GM19397 (cell line): ENCODE measurements around the gene SEMA4C.
"Not testable (repeated sequence)": the region's sequence is repeated elsewhere in the genome, so short reads cannot be mapped to it uniquely, and the experiment has no call there.

ENCODE experiments used
- ATAC-seq: cut with Tn5 transposase; IDR thresholded peaks from one replicate; pipeline ENCODE4 v1.9.1; 2021; ENCODE audit warnings: mild to moderate bottlenecking, moderate library complexity; ENCODE audit not compliant: unreplicated experiment

SEMA4C gene

GRCh38 chr2:96898135-96898505, 28.2 kb upstream of the SEMA4C start:
- no peak for ATAC-seq

DNA sequence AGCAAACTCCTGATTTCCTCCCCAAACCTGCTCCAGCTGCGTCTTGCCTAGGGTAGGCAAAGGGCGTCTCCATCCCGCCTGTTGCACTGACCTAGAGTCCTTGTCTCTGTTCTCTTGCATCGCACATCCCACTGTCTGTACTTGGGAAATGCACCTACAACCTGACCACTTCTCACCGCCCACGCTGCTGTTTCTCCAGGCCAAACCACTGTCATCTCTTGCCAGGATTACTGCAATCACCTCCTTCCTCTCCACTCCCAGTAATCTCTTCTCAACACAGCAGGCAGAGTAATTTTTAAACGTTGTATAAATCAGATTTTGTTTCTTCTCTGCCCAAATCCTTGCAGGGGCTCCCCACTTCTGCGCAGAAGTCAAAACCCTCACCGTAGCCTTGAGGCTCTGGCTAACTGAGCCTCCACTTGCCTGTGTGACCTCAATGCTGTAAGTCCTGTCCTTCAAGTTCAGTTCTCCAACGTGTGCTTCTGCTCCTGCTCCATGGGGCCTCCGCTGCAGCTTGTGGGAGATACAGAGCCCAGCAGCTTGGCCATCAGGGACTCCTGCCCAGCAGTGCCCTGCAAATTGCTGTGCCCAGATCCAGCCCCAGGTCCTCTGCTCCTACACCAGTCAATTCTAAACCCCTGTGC, 27.7 kb upstream of the SEMA4C start:
- no peak for ATAC-seq

DNA sequence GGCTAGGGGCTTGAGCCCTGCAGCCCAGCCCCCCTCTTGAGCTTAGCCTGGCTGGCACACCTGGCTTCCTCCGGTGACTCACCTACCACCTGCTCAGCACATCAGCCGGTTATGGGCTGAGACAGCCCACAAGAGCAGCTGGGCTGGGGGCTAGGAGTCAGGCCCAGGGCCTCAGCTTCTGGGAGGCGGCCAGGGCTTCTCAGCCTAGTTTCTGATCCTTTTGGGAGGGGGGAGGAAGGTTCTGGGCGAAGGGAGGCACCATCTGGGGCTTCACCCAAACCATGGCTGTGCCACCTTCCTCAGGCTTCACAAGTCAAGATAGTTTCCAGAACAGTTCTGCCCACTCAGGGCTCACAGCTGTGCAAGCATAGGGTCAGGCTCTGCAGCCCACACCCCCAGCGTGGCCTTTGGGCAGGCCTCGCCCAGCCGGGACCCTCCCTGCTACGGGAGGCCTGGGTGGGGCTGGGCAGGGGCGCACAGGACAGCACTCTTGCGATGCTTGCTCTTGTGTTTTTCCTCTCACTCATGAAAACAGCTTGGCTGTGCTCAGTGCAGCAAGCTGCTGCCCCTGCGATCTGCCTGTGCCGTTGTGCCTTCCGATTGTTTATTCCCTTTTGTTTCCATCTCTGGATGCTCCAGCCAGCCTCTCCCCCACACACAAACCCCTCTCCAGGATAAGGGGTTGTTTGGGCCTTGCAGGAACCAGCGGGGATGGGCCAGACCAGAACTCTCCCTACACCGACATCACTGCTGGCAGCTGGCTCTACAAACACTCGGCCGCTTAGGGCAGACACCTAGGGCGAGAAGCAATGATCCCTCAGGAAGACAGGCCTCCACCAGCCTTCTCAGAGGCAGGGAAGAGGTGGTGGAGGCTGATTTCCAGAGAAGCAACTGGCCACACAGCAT, 26.1 kb upstream of the SEMA4C start:
- no peak for ATAC-seq

- ATAC-seq, result no peak
Observed at GRCh38 chr2:96895032-96895745, 25.3 kb upstream of the SEMA4C start.

GRCh38 chr2:96894151-96894531, 24.3 kb upstream of the SEMA4C start:
- no peak for ATAC-seq

DNA sequence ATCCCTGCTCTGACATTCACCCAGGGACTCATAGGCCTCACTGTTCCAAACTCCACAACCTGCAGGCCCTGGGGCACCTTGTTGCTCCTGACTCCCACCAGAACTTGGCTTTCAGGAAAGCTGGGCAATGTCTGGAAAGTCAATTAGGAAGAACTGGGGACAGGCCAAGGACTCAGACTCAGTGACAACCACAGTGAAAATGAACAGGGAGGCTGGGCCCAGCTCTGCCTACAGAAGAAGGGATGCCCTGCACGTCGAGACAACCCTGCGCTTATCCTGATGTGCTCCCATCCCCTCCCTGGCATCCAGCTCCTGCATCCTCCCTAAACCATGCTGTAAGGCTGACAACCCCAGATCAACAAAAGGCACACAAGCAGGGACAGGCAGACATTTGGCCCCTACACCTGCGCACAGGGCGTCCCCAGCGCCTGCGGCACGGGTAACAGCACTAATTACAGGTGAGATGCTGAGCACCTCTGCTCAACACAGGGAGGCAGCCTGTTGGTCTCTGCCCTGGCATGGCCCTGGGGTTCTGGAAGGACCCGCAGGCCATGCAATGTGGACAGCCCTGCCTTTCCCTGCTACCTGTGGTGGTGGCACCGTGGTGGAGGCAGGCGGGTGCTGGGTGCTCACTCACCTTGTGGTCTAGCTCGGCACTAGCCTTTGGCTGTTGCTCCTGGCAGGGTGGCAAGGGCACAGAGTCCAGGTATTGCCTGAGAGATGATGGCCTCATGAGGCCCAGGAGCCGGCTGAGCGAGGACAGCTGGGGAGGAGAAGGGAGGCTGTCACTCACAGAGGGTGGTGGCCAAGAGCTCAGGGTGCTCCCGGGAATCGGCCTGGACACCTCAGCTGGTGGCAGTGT, 23.6 kb upstream of the SEMA4C start:
- ATAC-seq, result no peak

DNA sequence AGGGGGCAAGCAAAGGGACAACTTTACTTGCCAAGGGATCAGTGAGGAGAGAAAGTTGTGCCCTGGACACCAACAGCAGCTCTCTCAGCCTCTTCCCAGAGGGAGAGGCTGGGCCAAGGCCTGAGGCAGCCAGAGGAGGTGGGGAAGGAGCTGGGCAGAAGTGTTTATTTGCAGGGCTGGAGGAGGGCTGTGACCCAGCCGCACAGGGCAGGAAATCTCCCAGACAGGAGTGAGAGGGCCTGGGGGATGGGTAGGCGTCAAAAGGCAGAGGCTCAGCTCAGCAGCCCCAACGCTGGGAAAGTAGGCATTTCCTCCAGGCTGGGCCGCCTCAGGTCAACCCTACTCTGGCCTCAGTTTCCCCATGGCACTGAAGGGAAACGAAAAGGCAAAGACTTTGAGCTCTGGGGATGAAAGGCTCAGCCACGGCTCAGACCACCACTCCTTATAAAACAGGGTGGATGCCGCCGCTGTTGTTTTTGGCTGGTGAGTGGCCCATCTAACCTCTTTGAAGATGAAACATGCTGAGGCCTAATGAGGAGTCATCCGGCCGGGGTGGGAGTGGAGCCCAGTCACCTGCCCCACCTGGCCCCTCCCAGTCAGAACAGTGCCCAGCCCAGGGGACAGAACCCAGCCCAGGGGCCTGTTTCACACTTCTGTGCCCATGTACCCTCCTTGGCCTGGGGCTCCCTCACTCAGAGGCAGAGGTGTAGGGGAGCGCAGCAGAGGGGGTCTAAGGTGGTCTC, 21.9 kb upstream of the SEMA4C start:
- no peak for ATAC-seq

DNA sequence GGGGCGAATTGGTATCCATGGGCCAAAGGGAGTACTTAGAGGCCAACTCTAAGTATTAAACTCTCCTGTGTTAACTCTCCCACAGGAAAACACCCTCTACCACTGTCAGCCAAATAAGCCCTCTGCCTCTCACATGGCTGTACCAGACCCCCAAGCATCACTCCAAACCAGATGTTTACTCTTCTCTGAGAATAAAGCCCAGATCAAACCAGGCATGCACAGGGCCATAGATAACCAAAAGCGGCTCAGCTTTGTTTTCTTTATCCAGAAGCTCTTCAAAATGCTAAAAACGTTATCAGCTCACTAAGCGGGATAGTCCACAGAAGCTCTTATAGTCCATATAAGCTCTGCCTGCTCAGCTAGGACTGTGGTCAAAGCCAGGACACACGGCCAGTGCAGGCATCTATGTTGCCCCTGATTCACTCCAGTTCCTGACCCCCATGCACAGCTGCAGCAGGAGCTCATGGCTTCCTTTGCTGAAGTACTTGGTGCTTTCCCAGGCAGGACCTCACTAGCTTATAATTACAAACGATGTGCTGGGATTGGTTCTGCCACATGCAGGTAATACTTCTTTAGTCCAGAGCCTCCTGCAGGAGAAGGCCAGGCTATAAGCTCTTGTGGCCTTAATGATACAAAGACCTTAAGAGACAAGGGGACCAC, 21.0 kb upstream of the SEMA4C start:
- ATAC-seq, result no peak

DNA sequence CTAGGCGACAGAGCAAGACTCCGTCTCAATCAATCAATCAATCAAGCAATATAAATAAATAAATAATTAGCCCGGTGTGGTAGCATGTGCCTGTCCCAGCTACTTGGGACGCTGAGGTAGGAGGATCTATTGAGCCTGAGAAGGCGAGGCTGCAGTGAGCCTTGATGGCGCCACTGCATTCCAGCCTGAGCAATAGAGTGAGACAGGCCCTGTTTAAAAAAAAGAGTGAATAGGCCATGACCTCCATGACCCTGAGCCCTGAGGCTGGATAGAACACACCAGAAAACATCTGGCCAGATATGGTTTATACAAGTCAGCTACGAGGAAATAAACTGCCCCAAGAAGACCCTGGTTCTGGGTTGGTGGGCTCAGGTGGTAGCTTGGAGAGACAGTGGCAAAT, 20.4 kb upstream of the SEMA4C start:
- no peak for ATAC-seq

DNA sequence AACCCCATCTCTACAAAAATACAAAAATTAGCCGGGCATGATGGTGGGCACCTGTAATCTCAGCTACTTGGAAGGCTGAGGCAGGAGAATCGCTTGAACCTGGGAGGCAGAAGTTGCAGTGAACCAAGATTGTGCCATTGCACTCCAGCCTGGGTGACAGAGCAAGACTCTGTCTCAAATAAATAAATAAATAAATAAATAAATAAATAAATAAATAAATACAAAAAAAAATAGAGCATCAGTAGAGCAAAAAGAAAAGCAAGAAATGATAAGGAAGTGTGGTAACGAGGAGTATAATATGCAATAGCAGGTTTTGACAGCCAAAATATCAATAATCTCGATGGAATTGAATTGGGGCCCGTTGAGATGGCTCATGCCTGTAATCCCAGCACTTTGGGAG, 19.6 kb upstream of the SEMA4C start:
- ATAC-seq, result not testable (repeated sequence)

DNA sequence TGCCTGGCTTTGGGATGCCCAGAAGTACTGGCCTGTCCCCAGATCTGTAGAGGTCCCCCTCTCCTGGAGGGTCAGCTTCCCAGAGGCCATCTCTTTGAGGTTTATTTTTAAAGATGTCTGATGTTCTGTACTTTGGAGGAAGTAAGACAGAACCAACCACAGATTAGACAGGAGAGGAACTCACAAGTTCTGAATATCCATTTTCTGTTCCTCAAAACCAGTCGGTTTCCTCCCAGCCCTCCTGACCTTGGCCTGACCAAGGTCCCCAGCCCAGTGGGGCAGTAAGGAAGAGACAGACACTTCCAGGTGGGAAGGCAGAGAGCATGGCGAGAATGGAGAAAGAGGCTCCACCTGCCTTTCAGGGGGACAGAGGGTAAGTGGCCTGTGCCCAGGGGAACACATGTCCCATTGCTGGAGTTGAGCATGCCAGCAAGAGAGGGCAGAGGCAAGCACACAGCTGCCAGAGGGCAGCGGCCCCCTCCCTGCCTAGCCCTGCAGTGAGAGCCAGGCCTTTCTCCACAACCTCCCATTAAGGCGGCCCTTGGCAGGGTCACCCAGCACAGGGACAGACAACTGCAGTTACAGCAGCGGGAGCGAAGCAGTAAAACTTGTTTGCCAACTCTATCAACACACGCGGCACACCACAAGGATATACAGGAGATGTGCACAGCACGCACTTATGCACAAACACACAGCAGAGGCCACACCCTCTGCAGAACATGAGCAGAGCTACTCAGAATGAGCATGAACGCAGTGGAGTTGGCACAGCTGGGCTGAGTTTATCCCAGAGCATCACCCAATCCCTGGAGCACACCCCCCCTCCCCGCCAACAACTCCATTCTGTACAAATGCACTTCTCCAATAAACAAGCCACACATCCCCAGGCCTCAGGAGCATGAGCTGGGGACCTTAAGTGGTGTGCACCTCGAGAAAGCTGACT, 18.5 kb upstream of the SEMA4C start:
- ATAC-seq, result no peak

DNA sequence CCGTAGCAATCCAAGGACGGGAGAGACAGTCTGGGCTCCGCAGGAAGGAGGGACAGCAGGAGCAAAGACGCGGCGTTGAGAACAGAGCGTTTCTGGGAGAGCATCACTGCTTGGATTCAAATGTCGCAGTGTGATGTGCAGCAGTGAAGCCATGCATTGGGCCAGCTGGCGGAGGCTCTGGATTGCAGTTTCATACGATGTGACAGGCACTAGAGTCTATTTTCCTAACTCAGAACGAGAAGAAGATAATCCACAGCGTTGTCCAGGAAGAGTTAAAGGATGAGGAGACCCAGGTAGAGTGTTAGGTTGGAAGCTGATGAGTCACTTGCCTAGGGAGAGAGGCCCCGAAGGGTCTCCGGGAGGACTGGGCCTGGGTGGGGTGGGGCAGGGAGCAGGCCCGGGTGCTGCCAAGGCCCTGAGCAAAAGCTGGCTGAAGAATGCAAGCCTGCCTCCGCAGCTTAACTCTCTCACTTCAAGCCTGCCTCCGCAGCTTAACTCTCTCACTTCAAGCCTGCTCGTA, 17.7 kb upstream of the SEMA4C start:
- ATAC-seq, result no peak

DNA sequence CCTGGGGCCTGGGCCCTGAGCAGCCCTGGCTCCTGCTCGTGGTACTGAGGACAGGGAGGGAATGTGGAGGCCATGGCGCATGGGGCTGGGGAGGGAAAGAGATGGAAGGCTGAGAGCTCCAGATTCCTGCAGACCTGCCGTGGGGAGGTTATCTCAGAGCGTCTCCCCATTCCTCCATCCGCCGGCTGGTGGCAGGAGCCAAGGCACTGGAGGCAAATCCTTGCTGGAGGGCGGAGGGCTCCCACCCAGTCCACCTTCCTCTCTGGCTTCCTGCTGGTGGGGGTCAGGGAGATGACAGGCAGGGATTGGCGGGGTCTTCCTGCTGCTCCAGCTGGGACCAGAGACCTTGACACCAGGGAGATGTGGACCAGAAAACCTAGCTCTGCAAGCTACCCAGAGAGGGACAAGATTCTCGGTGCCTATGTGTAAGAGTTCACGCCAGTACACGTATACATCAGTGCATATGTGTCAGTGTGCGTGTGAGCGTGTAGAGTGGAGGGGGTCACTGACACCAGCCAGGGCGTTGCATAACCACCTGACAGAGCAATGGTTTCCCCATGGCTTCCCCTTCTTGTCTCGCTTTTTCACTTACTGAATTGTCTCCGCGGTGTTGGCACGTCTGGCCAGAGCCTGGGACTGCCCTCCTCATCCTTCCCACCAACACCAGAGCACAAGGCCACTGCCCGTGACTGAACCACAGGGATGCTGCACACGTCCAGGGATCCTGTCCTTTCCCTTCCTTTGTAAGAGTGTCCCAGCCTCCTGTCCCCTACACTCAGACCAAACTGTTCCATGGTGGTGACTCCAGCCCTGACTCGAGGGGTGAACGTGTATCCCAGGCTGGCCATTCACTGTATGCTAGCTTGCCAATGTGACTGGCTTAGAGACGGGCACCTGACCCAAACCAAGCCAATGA, 15.8 kb upstream of the SEMA4C start:
- ATAC-seq, result no peak

GRCh38 chr2:96884299-96885094, 14.6 kb upstream of the SEMA4C start:
- ATAC-seq, result no peak

DNA sequence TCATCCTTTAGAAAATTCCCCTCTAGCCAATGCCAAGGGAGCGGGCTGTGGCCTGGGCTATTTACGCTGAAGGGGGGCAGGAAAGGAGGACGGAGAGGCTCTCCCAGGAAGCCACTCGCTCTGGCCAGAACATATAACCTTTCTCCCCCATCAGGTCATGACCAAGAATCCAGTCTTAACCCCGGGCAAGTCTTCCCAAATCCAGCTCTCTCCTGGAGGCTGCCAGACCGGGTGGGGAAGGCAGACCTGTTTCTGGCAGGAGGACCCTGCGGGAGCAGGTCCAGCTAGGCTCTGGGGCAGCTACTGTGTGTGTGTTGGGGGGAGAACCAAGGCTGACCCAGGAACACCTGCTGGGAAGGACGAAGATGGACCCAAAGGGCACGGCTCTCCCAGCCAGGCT, 13.4 kb upstream of the SEMA4C start:
- no peak for ATAC-seq

- no peak for ATAC-seq
Observed at GRCh38 chr2:96882906-96883305, 13.0 kb upstream of the SEMA4C start.

GRCh38 chr2:96882230-96882629, 12.3 kb upstream of the SEMA4C start:
- ATAC-seq, result no peak
